Esophagus muscularis mucosa (tissue), 3 donors: Measurements from ENCODE around the gene NUDT16L1.

ENCODE experiments used
- CTCF ChIP-seq, 3 experiments: fragments of 200-600 bp in 2 of 3; fragments of 450-650 bp in 1 of 3; sonication (generic) in 2 of 3; IDR thresholded peaks; one replicate each; pipeline ENCODE4 v1.5.1; 2017 to 2019; ENCODE audit warnings: antibody characterized with exemption in 3 of 3, mild to moderate bottlenecking in 2 of 3, moderate library complexity in 1 of 3
- EP300 ChIP-seq: sonication (generic); formaldehyde crosslinking; IDR thresholded peaks from one replicate; pipeline ENCODE4 v1.6.1; 2017; ENCODE audit warnings: antibody characterized with exemption

- no peak for TF ChIP-seq EP300
- no peak for TF ChIP-seq CTCF (IDR thresholded peaks at IDR 0.05)
Observed at GRCh38 chr16:4733211-4733742, 39.9 kb downstream of the NUDT16L1 start.
